Breast epithelium (tissue), 4 donors: ENCODE data around the gene ATG2B. TPM values are rescaled to one million over a fixed set of nuclear protein-coding genes. Genes with fewer than 3 reads are reported as not detected.

Source experiments
- DNase-seq, 2 donors: peaks; one replicate each; pipeline ENCODE4 v3.0.0-alpha.2; 2019; ENCODE audit warnings: low spot score in 2 of 2
- H3K27ac ChIP-seq, 2 donors: fragments of 200-600 bp; sonication (generic) in 1 of 2; one replicate each; pipeline ENCODE4 v1.5.1; 2016 to 2019; ENCODE audit warnings: mild to moderate bottlenecking in 1 of 2
- H3K27me3 ChIP-seq, 2 donors: fragments of 200-600 bp; sonication (generic) in 1 of 2; one replicate each; pipeline versions ENCODE4 v1.5.1 to v1.6.0; 2017 to 2019; ENCODE audit warnings: control low read depth in 1 of 2, mild to moderate bottlenecking in 1 of 2
- H3K36me3 ChIP-seq: fragments of 200-600 bp; one replicate; pipeline ENCODE4 v1.5.1; 2019
- H3K4me1 ChIP-seq, 2 donors: fragments of 200-600 bp; sonication (generic); one replicate each; pipeline ENCODE4 v1.5.1; 2016 to 2019; ENCODE audit warnings: control low read depth in 1 of 2
- H3K4me3 ChIP-seq, 3 donors: fragments of 200-600 bp; sonication (generic); 1 replicate in 2 of 3; 2 replicates in 1 of 3; pipeline ENCODE4 v1.5.1; 2016 to 2019; ENCODE audit warnings: mild to moderate bottlenecking in 3 of 3, moderate library complexity in 2 of 3
- H3K9me3 ChIP-seq, 2 donors: fragments of 200-600 bp; sonication (generic) in 1 of 2; one replicate each; pipeline ENCODE4 v1.5.1; 2016 to 2019; ENCODE audit warnings: control low read depth in 1 of 2
- POLR2A ChIP-seq: fragments of 450-650 bp; IDR thresholded peaks from one replicate; pipeline ENCODE4 v1.6.1; 2016; ENCODE audit warnings: antibody characterized with exemption, mild to moderate bottlenecking, moderate library complexity
- POLR2AphosphoS5 ChIP-seq, 3 donors: sonication (generic); formaldehyde crosslinking; IDR thresholded peaks; one replicate each; pipeline ENCODE4 v1.6.1; 2017; ENCODE audit warnings: antibody characterized with exemption in 3 of 3
- intact Hi-C: fragments of 100-400 bp; cut with DNase I; formaldehyde crosslinking; loops from one replicate; pipeline ENCODE4 v1.15.1; 2023; ENCODE audit warnings: low total_unique reads
- total RNA-seq, 3 donors: library from RNA; depleted of rRNA; stranded (reverse); fragments of >200 nt; gene quantifications; one replicate each; pipeline ENCODE4 v1.1.0, GENCODE V29; 2016
- TF ChIP-seq, protein P1 (sequence below), 3 donors: fragments of 450-650 bp; IDR thresholded peaks; one replicate each; pipeline ENCODE4 v1.5.1; 2016 to 2017; ENCODE audit warnings: antibody characterized with exemption in 3 of 3, mild to moderate bottlenecking in 3 of 3, moderate library complexity in 3 of 3

Gene ATG2B
- total RNA-seq, 3 donors from 2014 or later: 23.7 to 51.4 (median 42.0) TPM

DNA sequence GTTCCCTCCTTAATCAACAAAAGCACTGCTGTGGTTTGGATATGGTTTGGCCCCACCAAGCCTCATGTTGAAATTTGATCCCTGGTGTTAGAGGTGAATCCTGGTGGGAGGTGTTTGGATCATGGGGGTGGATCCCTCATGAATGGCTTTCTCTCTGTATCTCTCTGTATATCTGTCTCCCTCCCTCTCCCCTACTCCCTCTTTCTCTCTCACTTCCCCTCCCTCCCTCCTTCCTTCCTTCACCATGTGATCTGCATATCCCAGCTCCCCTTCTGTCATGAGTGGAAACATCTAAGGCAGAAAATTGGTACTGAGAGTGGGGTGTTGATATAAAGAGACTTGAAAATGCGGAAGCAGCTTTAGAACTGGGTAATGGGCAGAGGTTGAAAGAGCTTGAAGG, 5.4 kb upstream of the ATG2B start:
- Histone ChIP-seq H3K36me3 (no peaks in the 10 kb centered on the region), H3K9me3 (no peaks in the 10 kb centered on the region), H3K4me3 (no peak overlapping the region), H3K4me1 (peaks cover 0 to 8% of the 10 kb centered on the region in 2 donors), H3K27me3 (no peaks in the 10 kb centered on the region), H3K27ac (no peak overlapping the region)
- intact Hi-C loops: loop anchor here (2.0 kb wide), 1 partner anchor 56 kb away; no protein-coding TSS in a partner anchor
- DNase-seq: no peak
- TF ChIP-seq POLR2AphosphoS5 (IDR thresholded peaks at IDR 0.05) (no peak), POLR2A (no peak)
- TF ChIP-seq, protein P1, sequence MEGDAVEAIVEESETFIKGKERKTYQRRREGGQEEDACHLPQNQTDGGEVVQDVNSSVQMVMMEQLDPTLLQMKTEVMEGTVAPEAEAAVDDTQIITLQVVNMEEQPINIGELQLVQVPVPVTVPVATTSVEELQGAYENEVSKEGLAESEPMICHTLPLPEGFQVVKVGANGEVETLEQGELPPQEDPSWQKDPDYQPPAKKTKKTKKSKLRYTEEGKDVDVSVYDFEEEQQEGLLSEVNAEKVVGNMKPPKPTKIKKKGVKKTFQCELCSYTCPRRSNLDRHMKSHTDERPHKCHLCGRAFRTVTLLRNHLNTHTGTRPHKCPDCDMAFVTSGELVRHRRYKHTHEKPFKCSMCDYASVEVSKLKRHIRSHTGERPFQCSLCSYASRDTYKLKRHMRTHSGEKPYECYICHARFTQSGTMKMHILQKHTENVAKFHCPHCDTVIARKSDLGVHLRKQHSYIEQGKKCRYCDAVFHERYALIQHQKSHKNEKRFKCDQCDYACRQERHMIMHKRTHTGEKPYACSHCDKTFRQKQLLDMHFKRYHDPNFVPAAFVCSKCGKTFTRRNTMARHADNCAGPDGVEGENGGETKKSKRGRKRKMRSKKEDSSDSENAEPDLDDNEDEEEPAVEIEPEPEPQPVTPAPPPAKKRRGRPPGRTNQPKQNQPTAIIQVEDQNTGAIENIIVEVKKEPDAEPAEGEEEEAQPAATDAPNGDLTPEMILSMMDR (IDR thresholded peaks at IDR 0.05): no peak

DNA sequence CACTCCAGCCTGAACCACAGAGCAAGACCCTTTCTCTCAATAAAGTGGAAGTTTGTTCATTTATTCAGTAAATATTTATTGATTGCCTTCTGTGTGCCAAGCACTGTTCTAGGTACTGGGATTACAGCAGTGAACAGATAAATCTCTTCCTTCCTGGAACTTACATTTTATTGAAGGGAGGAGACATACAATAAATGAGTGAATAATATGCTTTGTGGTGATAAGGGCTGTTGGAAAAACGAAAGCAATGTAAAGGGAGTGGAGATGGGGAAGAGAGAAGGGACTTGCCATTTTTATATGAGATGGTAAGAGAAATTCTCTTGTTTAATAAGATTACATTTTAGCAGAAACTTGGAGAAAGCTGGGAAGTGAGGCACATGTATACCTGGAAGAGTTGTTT, 1.8 kb upstream of the ATG2B start:
- Histone ChIP-seq H3K4me1 (peaks cover 0 to 20% of the 10 kb centered on the region in 2 donors), H3K9me3 (no peaks in the 10 kb centered on the region), H3K27me3 (no peaks in the 10 kb centered on the region), H3K27ac (no peak overlapping the region), H3K36me3 (no peaks in the 10 kb centered on the region), H3K4me3 (peak overlapping the region in 1 of 3 donors; percentile 95)
- intact Hi-C loops: loop anchor here (5.0 kb wide), 1 partner anchor 302 kb away; no protein-coding TSS in a partner anchor
- TF ChIP-seq POLR2A (no peak), POLR2AphosphoS5 (IDR thresholded peaks at IDR 0.05) (no peak)
- TF ChIP-seq, protein P1 (IDR thresholded peaks at IDR 0.05): no peak
- DNase-seq: no peak

DNA sequence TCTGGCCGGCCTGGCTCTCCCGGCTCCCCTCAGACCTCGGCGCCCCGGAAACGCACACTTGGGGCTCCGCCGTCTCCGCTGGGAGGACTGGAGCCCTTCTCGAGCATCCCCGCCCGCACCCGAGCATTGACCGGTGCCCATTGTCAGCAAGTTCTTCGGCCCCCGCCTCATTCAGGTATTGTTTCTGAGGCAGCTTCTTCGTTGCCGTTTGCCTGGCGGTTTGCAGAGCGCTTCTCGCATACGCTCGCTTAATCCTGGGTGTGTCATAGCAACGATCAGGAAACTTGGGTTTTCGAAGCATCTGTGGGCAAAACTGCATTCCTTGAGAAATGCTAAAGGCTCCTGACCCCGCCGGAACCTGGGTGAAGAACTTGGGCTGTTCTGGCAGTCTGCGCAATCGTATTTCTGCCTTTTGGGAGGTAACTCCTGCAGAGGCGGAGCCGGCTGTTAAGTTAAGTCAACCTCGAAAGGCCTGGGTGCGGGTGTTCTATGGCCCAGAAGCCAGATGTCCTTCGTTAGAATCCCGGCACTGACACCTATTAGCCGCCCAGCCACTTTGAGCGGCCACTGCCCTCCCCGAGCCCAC, 703 bp upstream of the ATG2B start:
- TF ChIP-seq POLR2AphosphoS5 (IDR thresholded peaks at IDR 0.05) (no peak), POLR2A (no peak)
- TF ChIP-seq, protein P1 (IDR thresholded peaks at IDR 0.05): no peak
- Histone ChIP-seq H3K27me3 (no peaks in the 10 kb centered on the region), H3K27ac (peak overlapping the region; percentile 89 to 97), H3K9me3 (no peaks in the 10 kb centered on the region), H3K4me1 (peaks cover 0 to 20% of the 10 kb centered on the region in 2 donors), H3K4me3 (peak overlapping the region; percentile 95 to 99 (median 99)), H3K36me3 (no peaks in the 10 kb centered on the region)
- intact Hi-C loops: loop anchor here (5.0 kb wide), 1 partner anchor 303 kb away; no protein-coding TSS in a partner anchor
- peak; percentile 22 to 52 for DNase-seq

DNA sequence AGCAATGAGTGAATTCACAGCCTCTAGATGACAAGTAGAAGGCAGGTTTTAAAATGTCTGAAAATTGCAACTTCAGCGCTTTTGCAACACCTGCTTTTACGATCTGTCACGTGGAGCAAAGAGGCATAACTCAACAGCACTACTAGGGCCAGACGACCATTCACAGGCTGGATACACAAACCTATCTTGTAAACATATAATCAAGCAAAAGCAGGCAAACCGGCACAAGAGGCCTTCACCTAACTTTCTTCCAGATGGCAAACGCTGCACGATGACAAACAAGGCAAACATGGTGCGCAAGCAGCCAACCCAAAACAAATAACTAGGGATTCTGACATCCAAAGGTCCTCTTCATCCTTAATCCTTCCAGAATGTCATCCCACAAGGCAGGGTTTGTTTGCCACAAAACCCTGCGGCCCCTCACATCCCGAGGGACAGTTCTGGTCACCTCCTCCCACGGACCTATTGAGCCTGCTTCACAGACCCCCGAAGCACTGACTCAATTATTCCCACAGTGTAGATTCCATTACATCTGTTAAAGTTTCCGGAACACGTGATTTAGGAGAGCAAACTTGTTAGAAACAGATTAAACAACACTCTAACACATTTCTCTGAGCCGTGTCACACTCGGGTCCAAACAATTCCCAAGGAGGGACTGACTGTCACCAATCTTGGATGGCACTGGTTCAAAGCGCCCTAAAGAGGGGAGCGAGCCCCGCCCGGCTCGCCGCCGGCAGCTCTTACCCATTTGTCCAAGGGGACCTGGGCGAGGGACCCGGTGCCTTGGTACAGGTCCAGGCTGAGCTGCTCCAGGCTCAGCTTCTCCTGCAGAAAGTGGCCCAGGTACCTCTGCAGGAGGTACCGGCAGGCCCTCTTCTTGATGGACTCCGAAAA, 823 bp downstream of the ATG2B start:
- Histone ChIP-seq H3K27me3 (no peaks in the 10 kb centered on the region), H3K36me3 (no peaks in the 10 kb centered on the region), H3K27ac (peak overlapping the region; percentile 89 to 97), H3K4me3 (peak overlapping the region; percentile 95 to 99 (median 99)), H3K9me3 (no peaks in the 10 kb centered on the region), H3K4me1 (peaks cover 0 to 20% of the 10 kb centered on the region in 2 donors)
- DNase-seq: peak; percentile 19 to 52
- TF ChIP-seq, protein P1 (IDR thresholded peaks at IDR 0.05): no peak
- TF ChIP-seq POLR2A (no peak), POLR2AphosphoS5 (IDR thresholded peaks at IDR 0.05) (no peak)
- intact Hi-C loops: loop anchor here (5.0 kb wide), 1 partner anchor 305 kb away; no protein-coding TSS in a partner anchor
